Spleen (tissue), 11 donors: ENCODE results near the gene CC2D1B. TPM values are rescaled to one million over a fixed set of nuclear protein-coding genes. Genes with fewer than 3 reads are reported as not detected.
"Not testable (repeated sequence)": the region's sequence is repeated elsewhere in the genome, so short reads cannot be mapped to it uniquely, and the experiment has no call there.

Source experiments
- DNase-seq: peaks from one replicate; pipeline ENCODE4 v3.0.0-alpha.2; 2020
- H3K27ac ChIP-seq, 8 donors: fragments of 200-600 bp; sonication (generic) in 7 of 8; 1 replicate in 4 of 8; 2 replicates in 4 of 8; pipeline versions ENCODE4 v1.5.0 to v1.8.0; 2016 to 2021; ENCODE audit warnings: inconsistent platforms in 4 of 8, mild to moderate bottlenecking in 4 of 8, moderate library complexity in 1 of 8
- H3K27me3 ChIP-seq, 7 donors: fragments of 200-600 bp; sonication (generic) in 6 of 7; replicated peaks in 1 of 7; 1 replicate in 4 of 7; 2 replicates in 3 of 7; pipeline versions ENCODE4 v1.5.0 to v1.8.0; 2016 to 2021; ENCODE audit warnings: inconsistent platforms in 3 of 7, mild to moderate bottlenecking in 1 of 7
- H3K36me3 ChIP-seq, 6 donors: fragments of 200-600 bp; sonication (generic) in 5 of 6; 1 replicate in 4 of 6; 2 replicates in 2 of 6; pipeline versions ENCODE4 v1.5.0 to v1.8.0; 2016 to 2021; ENCODE audit warnings: inconsistent platforms in 2 of 6
- H3K4me1 ChIP-seq, 6 donors: fragments of 200-600 bp; sonication (generic) in 5 of 6; 1 replicate in 3 of 6; 2 replicates in 3 of 6; pipeline versions ENCODE4 v1.5.0 to v1.8.0; 2016 to 2021; ENCODE audit warnings: inconsistent platforms in 3 of 6
- H3K4me3 ChIP-seq, 8 donors: fragments of 200-600 bp; sonication (generic) in 7 of 8; 1 replicate in 4 of 8; 2 replicates in 4 of 8; pipeline versions ENCODE4 v1.5.0 to v1.8.0; 2016 to 2021; ENCODE audit warnings: inconsistent platforms in 4 of 8, mild to moderate bottlenecking in 4 of 8, moderate library complexity in 2 of 8
- H3K9me3 ChIP-seq, 8 donors: fragments of 200-600 bp; sonication (generic) in 7 of 8; 1 replicate in 4 of 8; 2 replicates in 4 of 8; pipeline versions ENCODE4 v1.5.0 to v1.8.0; 2016 to 2021; ENCODE audit warnings: inconsistent platforms in 4 of 8
- POLR2A ChIP-seq, 3 donors: fragments of 450-650 bp; IDR thresholded peaks; one replicate each; pipeline ENCODE4 v1.5.1; 2017; ENCODE audit warnings: antibody characterized with exemption in 3 of 3, mild to moderate bottlenecking in 1 of 3
- POLR2AphosphoS5 ChIP-seq, 3 donors: sonication (generic); formaldehyde crosslinking; IDR thresholded peaks; one replicate each; pipeline ENCODE4 v1.5.1; 2017; ENCODE audit warnings: antibody characterized with exemption in 3 of 3
- WGBS, 5 donors: extraction: QIAGEN DNeasy Blood & Tissue Kit in 3 of 5; methylation state at CpG; one replicate each; pipeline versions ENCODE4 v1.1.5 to v1.1.7; 2013 to 2018; 5-methylcytosine and 5-hydroxymethylcytosine counted together
- intact Hi-C: fragments of 100-400 bp; cut with DNase I; formaldehyde crosslinking; loops from one replicate; pipeline ENCODE4 v1.15.0; 2023; ENCODE audit warnings: low total_unique reads
- polyA plus RNA-seq, 3 donors: library from polyadenylated mRNA; stranded (reverse); fragments of 200-250 nt; gene quantifications; one replicate each; pipeline ENCODE4 v1.2.1, GENCODE V29; 2013
- total RNA-seq, 7 donors: library from RNA; depleted of rRNA in 3 of 7; stranded (reverse); fragments of >200 nt in 3 of 7; fragmentation: NEBNext Ultra II Directional in 4 of 7; extraction: Animal tissue kit (Norgen Biotek cat#: 25700) in 4 of 7; gene quantifications; one replicate each; pipeline versions ENCODE4 v1.1.0 to v1.2.1, GENCODE V29; 2016 to 2021
- TF ChIP-seq, protein P1 (sequence below), 11 experiments: fragments of 200-600 bp in 7 of 11; fragments of 450-650 bp in 4 of 11; sonication (generic) in 4 of 11; IDR thresholded peaks in 8 of 11; conservative IDR thresholded peaks in 3 of 11; 1 replicate in 7 of 11; 2 replicates in 4 of 11; pipeline versions ENCODE4 v1.4.0 to v1.8.0; 2016 to 2021; ENCODE audit warnings: antibody characterized with exemption in 11 of 11, inconsistent platforms in 4 of 11, mild to moderate bottlenecking in 1 of 11
- donor health status: healthy with polysubstance abuse.
- donor health status: DM: no; HTN: no; CAD: no; lungs with moderate emphysema.
- donor health status: DM: no; HTN: no; CAD: no.
- donor health status: Bipolar disorder and iron deficiency.
- donor health status: healthy.
- donor health status: DM: no; HTN: no; CAD: no.
- donor health status: DM: yes; HTN: yes; CAD: no.

Gene CC2D1B
- total and polyA plus RNA-seq, 10 donors: 14.8 to 44.0 (median 33.1) TPM

DNA sequence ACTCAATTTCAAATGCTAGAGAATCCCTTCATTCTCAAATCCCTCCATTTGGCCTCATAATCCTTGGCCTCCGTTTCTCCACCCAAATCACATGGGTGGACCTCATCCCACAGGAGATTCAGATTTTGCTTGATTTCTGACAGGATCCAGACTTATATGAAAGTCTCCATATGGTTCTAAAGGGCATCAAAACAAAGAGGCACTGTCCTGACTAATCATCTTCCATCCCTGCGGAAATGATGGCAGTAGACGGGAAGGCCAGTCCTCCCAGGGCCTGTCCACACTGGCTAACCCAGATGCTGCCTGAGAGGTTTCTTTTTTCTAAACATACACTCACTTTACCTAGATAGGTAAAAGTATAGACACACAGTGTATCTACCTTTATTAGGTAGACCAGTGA is 19.4 kb upstream of the CC2D1B start:
- no peak overlapping the region for H3K4me3 ChIP-seq
- no peak for DNase-seq
- 96 to 100% (median 98%) methylated on average over 3 of the region's 3 CpGs for WGBS, 5 donors
- H3K27me3 ChIP-seq: no peaks in the 10 kb centered on the region
- H3K4me1 ChIP-seq: no peaks in the 10 kb centered on the region
- peaks cover 0 to 92% (median 2%) of the 10 kb centered on the region in 6 donors for H3K36me3 ChIP-seq
- H3K9me3 ChIP-seq: no peaks in the 10 kb centered on the region
- no peak overlapping the region for H3K27ac ChIP-seq
- TF ChIP-seq POLR2A (IDR thresholded peaks at IDR 0.05): no peak
- TF ChIP-seq POLR2AphosphoS5 (IDR thresholded peaks at IDR 0.05): no peak
- TF ChIP-seq, protein P1, sequence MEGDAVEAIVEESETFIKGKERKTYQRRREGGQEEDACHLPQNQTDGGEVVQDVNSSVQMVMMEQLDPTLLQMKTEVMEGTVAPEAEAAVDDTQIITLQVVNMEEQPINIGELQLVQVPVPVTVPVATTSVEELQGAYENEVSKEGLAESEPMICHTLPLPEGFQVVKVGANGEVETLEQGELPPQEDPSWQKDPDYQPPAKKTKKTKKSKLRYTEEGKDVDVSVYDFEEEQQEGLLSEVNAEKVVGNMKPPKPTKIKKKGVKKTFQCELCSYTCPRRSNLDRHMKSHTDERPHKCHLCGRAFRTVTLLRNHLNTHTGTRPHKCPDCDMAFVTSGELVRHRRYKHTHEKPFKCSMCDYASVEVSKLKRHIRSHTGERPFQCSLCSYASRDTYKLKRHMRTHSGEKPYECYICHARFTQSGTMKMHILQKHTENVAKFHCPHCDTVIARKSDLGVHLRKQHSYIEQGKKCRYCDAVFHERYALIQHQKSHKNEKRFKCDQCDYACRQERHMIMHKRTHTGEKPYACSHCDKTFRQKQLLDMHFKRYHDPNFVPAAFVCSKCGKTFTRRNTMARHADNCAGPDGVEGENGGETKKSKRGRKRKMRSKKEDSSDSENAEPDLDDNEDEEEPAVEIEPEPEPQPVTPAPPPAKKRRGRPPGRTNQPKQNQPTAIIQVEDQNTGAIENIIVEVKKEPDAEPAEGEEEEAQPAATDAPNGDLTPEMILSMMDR (IDR thresholded peaks at IDR 0.05 in 8 of 11, conservative IDR thresholded peaks at IDR 0.05 in 3 of 11): no peak
- intact Hi-C loops: no loop called here

DNA sequence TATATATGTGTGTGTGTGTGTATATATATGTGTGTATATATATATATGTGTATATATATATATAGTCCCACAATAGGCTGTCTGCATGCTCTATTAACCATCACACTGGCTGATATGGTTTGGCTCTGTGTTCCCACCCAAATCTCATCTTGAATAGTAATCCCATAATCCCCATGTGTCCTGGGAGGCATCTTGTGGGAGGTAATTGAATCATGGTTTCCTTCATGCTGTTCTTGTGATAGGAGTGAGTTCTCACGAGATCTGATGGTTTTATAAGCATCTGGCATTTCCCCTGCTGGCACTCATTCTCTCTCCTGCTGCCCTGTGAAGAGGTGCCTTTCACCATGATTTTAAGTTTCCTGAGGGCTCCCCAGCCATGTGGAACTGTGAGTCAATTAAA is 3.8 kb upstream of the CC2D1B start:
- H3K4me3 ChIP-seq, H3K27me3 ChIP-seq, H3K9me3 ChIP-seq, intact Hi-C loops, DNase-seq, H3K27ac ChIP-seq: not testable (repeated sequence)
- peaks cover 5 to 34% (median 21%) of the 10 kb centered on the region in 6 donors for H3K4me1 ChIP-seq
- 70 to 91% (median 81%) methylated on average over 1 of the region's 1 CpG for WGBS, 5 donors
- H3K36me3 ChIP-seq: peaks cover 0 to 32% (median 0%) of the 10 kb centered on the region in 6 donors

DNA sequence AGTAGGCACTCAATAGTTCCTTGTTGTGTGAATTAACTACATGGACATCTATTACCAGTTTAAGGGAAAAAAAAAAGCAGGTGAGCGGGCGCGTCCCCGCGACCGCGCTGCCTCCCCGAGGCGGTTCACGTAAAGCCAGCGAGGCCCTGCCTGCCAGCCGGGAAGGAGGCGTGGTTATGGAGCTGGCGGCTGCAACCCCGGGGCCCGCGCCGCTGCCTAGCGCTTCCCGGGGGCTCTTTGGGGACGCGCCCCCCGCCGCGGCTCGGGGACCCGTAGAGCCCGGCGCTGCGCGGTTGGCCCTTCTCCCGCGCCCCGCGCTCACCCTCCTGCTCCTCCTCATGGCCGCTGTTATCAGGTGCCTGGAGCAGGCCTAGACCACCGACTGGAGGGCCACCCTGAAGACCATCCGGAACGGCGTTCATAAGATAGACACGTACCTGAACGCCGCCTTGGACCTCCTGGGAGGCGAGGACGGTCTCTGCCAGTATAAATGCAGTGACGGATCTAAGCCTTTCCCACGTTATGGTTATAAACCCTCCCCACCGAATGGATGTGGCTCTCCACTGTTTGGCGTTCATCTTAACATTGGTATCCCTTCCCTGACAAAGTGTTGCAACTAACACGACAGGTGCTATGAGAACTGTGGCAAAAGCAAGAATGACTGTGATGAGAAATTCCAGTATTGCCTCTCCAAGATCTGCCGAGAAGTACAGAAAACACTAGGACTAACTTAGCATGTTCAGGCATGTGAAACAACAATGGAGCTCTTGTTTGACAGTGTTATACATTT is 2.6 kb upstream of the CC2D1B start:
- WGBS, 5 donors: 11 to 13% (median 11%) methylated on average over 24 to 51 of the region's 51 CpGs
- peaks cover 11 to 46% (median 30%) of the 10 kb centered on the region in 6 donors for H3K4me1 ChIP-seq
- H3K27me3 ChIP-seq: peaks cover 0 to 5% (median 0%) of the 10 kb centered on the region in 7 donors
- intact Hi-C loops: no loop called here
- H3K27ac ChIP-seq: no peak overlapping the region
- H3K9me3 ChIP-seq: no peaks in the 10 kb centered on the region
- H3K36me3 ChIP-seq: peaks cover 0 to 27% (median 0%) of the 10 kb centered on the region in 6 donors
- peak; percentile 90 for DNase-seq
- TF ChIP-seq POLR2AphosphoS5 (IDR thresholded peaks at IDR 0.05): peak in 1 of 3 donors; percentile 49
- TF ChIP-seq, protein P1 (IDR thresholded peaks at IDR 0.05 in 8 of 11, conservative IDR thresholded peaks at IDR 0.05 in 3 of 11): peak in 2 of 11 experiments; percentile 24 to 26
- TF ChIP-seq POLR2A (IDR thresholded peaks at IDR 0.05): no peak
- peak overlapping the region; percentile 14 to 64 (median 34) for H3K4me3 ChIP-seq

DNA sequence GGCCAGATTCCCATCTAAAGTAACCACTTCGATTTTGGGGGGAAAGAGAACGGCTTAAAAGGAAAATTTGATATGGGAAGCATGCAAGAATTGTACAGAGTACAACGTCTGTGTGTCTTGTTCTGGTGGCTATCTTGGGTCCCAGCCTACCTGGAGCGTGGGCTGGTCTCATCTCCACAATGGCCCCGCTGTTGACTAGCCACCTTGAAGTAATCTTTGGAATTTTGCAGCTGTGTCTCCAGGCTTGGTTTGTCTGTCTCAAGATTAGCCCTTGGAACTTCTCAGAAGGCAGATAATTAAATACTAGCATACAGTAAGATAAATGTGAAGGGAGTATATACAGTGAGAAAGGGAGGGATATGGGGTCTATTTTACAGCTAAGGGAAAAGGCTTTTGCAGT is 1.3 kb upstream of the CC2D1B start:
- TF ChIP-seq POLR2AphosphoS5 (IDR thresholded peaks at IDR 0.05): no peak
- no peak for TF ChIP-seq POLR2A (IDR thresholded peaks at IDR 0.05)
- Histone ChIP-seq H3K27ac (no peak overlapping the region), H3K27me3 (peaks cover 0 to 5% (median 0%) of the 10 kb centered on the region in 7 donors), H3K4me3 (no peak overlapping the region), H3K9me3 (no peaks in the 10 kb centered on the region), H3K36me3 (peaks cover 0 to 28% (median 6%) of the 10 kb centered on the region in 6 donors), H3K4me1 (peaks cover 11 to 55% (median 32%) of the 10 kb centered on the region in 6 donors)
- WGBS, 5 donors: 89 to 96% (median 93%) methylated on average over 5 of the region's 5 CpGs
- no peak for DNase-seq
- intact Hi-C loops: no loop called here

DNA sequence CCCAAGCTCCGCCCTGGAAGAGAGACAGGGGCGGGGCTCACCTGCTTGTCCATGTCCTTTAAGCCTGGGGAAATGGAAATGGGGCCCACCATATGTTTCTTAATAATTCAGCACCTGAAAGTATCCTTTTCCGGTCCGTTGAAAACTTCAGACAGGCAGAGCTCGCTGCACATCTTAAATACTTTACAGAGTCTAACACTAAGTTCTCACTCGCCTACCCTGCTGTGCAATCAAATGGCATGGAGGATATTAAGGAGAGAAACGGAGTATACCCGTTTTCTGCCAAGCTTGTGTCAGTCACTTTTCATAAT is 467 bp upstream of the CC2D1B start:
- Histone ChIP-seq H3K27ac (peak overlapping the region; percentile 93 to 98 (median 96)), H3K4me1 (peaks cover 11 to 56% (median 32%) of the 10 kb centered on the region in 6 donors), H3K9me3 (no peaks in the 10 kb centered on the region), H3K27me3 (peaks cover 0 to 5% (median 0%) of the 10 kb centered on the region in 7 donors), H3K4me3 (peak overlapping the region; percentile 72 to 88 (median 82)), H3K36me3 (peaks cover 0 to 30% (median 13%) of the 10 kb centered on the region in 6 donors)
- TF ChIP-seq POLR2A (IDR thresholded peaks at IDR 0.05) (no peak), POLR2AphosphoS5 (IDR thresholded peaks at IDR 0.05) (no peak)
- TF ChIP-seq, protein P1 (IDR thresholded peaks at IDR 0.05 in 8 of 11, conservative IDR thresholded peaks at IDR 0.05 in 3 of 11): no peak
- 17 to 24% (median 20%) methylated on average over 8 of the region's 8 CpGs for WGBS, 5 donors
- intact Hi-C loops: no loop called here
- no peak for DNase-seq
